Sigmoid colon (tissue), 3 donors: ENCODE data around the gene KISS1.

Experiments used
- CTCF ChIP-seq, 4 experiments: fragments of 450-650 bp in 3 of 4; fragments of 200-600 bp in 1 of 4; IDR thresholded peaks; one replicate each; pipeline ENCODE4 v1.5.1; 2016 to 2019; ENCODE audit warnings: antibody characterized with exemption in 4 of 4, mild to moderate bottlenecking in 3 of 4, moderate library complexity in 2 of 4
- POLR2A ChIP-seq, 2 donors: fragments of 450-650 bp; IDR thresholded peaks; one replicate each; pipeline ENCODE4 v1.6.1; 2016; ENCODE audit warnings: antibody characterized with exemption in 2 of 2, mild to moderate bottlenecking in 2 of 2, moderate library complexity in 2 of 2

GRCh38 chr1:204142032-204142974, 54.0 kb downstream of the KISS1 start:
- TF ChIP-seq CTCF (IDR thresholded peaks at IDR 0.05) (no peak), POLR2A (IDR thresholded peaks at IDR 0.05) (no peak)
